K562 (cell line): ENCODE data around the gene KCNK2.

ENCODE experiments used
- E4F1 ChIP-seq: fragments of 250-450 bp; sonication (Bioruptor Pico); IDR thresholded peaks from 2 replicates; pipeline ENCODE4 v1.5.0; 2021; ENCODE audit warnings: mild to moderate bottlenecking, borderline replicate concordance
- GATAD2A ChIP-seq: fragments of 450-650 bp; IDR thresholded peaks from 2 replicates; pipeline ENCODE4 v1.6.1; 2017
- KLF1 ChIP-seq: fragments of 450-650 bp; IDR thresholded peaks from 2 replicates; pipeline ENCODE4 v1.6.1; 2016; ENCODE audit warnings: missing genetic modification characterization, missing compliant biosample characterization
- NCOA4 ChIP-seq: fragments of 450-650 bp; IDR thresholded peaks from 2 replicates; pipeline ENCODE4 v1.6.1; 2018; ENCODE audit warnings: mild to moderate bottlenecking; ENCODE audit not compliant: partially characterized antibody
- SMARCC2 ChIP-seq: fragments of 450-650 bp; IDR thresholded peaks from 2 replicates; pipeline ENCODE4 v1.6.1; 2017; ENCODE audit warnings: antibody characterized with exemption, moderate library complexity, mild to moderate bottlenecking, low read depth
- SP1 ChIP-seq: sonication (generic); formaldehyde crosslinking; IDR thresholded peaks from 2 replicates; pipeline ENCODE4 v1.8.1; 2022; ENCODE audit warnings: mild to moderate bottlenecking, missing genetic modification reagents
- ZFP30 ChIP-seq: fragments of 250-450 bp; sonication (Bioruptor Pico); IDR thresholded peaks from 2 replicates; pipeline ENCODE4 v1.8.0; 2022; ENCODE audit warnings: moderate library complexity, mild to moderate bottlenecking, inconsistent platforms, borderline replicate concordance
- ZNF12 ChIP-seq: sonication (generic); formaldehyde crosslinking; IDR thresholded peaks from 2 replicates; pipeline ENCODE4 v1.4.0; 2020; ENCODE audit warnings: mild to moderate bottlenecking, missing genetic modification reagents
- TF ChIP-seq, protein P1 (sequence below): fragments of 200-600 bp; sonication (generic); IDR thresholded peaks from one replicate; pipeline ENCODE4 v1.6.1; 2012; ENCODE audit warnings: mild to moderate bottlenecking, low read depth, low read length, inconsistent platforms

- TF ChIP-seq KLF1 (no peak), SP1 (CRISPR knock-in tag) (no peak), E4F1 (no peak), ZFP30 (CRISPR knock-in tag) (no peak), ZNF12 (no peak), NCOA4 (no peak), GATAD2A (no peak), SMARCC2 (no peak)
- TF ChIP-seq, protein P1, sequence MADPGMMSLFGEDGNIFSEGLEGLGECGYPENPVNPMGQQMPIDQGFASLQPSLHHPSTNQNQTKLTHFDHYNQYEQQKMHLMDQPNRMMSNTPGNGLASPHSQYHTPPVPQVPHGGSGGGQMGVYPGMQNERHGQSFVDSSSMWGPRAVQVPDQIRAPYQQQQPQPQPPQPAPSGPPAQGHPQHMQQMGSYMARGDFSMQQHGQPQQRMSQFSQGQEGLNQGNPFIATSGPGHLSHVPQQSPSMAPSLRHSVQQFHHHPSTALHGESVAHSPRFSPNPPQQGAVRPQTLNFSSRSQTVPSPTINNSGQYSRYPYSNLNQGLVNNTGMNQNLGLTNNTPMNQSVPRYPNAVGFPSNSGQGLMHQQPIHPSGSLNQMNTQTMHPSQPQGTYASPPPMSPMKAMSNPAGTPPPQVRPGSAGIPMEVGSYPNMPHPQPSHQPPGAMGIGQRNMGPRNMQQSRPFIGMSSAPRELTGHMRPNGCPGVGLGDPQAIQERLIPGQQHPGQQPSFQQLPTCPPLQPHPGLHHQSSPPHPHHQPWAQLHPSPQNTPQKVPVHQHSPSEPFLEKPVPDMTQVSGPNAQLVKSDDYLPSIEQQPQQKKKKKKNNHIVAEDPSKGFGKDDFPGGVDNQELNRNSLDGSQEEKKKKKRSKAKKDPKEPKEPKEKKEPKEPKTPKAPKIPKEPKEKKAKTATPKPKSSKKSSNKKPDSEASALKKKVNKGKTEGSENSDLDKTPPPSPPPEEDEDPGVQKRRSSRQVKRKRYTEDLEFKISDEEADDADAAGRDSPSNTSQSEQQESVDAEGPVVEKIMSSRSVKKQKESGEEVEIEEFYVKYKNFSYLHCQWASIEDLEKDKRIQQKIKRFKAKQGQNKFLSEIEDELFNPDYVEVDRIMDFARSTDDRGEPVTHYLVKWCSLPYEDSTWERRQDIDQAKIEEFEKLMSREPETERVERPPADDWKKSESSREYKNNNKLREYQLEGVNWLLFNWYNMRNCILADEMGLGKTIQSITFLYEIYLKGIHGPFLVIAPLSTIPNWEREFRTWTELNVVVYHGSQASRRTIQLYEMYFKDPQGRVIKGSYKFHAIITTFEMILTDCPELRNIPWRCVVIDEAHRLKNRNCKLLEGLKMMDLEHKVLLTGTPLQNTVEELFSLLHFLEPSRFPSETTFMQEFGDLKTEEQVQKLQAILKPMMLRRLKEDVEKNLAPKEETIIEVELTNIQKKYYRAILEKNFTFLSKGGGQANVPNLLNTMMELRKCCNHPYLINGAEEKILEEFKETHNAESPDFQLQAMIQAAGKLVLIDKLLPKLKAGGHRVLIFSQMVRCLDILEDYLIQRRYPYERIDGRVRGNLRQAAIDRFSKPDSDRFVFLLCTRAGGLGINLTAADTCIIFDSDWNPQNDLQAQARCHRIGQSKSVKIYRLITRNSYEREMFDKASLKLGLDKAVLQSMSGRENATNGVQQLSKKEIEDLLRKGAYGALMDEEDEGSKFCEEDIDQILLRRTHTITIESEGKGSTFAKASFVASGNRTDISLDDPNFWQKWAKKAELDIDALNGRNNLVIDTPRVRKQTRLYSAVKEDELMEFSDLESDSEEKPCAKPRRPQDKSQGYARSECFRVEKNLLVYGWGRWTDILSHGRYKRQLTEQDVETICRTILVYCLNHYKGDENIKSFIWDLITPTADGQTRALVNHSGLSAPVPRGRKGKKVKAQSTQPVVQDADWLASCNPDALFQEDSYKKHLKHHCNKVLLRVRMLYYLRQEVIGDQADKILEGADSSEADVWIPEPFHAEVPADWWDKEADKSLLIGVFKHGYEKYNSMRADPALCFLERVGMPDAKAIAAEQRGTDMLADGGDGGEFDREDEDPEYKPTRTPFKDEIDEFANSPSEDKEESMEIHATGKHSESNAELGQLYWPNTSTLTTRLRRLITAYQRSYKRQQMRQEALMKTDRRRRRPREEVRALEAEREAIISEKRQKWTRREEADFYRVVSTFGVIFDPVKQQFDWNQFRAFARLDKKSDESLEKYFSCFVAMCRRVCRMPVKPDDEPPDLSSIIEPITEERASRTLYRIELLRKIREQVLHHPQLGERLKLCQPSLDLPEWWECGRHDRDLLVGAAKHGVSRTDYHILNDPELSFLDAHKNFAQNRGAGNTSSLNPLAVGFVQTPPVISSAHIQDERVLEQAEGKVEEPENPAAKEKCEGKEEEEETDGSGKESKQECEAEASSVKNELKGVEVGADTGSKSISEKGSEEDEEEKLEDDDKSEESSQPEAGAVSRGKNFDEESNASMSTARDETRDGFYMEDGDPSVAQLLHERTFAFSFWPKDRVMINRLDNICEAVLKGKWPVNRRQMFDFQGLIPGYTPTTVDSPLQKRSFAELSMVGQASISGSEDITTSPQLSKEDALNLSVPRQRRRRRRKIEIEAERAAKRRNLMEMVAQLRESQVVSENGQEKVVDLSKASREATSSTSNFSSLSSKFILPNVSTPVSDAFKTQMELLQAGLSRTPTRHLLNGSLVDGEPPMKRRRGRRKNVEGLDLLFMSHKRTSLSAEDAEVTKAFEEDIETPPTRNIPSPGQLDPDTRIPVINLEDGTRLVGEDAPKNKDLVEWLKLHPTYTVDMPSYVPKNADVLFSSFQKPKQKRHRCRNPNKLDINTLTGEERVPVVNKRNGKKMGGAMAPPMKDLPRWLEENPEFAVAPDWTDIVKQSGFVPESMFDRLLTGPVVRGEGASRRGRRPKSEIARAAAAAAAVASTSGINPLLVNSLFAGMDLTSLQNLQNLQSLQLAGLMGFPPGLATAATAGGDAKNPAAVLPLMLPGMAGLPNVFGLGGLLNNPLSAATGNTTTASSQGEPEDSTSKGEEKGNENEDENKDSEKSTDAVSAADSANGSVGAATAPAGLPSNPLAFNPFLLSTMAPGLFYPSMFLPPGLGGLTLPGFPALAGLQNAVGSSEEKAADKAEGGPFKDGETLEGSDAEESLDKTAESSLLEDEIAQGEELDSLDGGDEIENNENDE, result no peak
Measured at GRCh38 chr1:215256936-215257679, 174.6 kb downstream of the KCNK2 start.
